T-helper 2 cell (primary cell): ENCODE measurements around the gene APLP1.
"Not testable (repeated sequence)": the region's sequence is repeated elsewhere in the genome, so short reads cannot be mapped to it uniquely, and the experiment has no call there.

Source experiments
- DNase-seq, 5 experiments: peaks; one replicate each; pipeline versions ENCODE4 v3.0.0 to v3.0.0-alpha.2; 2012 to 2022

APLP1 gene

GRCh38 chr19:35882114-35882832 is 13.9 kb downstream of the APLP1 start:
- DNase-seq: peak in 2 of 5 experiments; percentile 50 to 70

DNA sequence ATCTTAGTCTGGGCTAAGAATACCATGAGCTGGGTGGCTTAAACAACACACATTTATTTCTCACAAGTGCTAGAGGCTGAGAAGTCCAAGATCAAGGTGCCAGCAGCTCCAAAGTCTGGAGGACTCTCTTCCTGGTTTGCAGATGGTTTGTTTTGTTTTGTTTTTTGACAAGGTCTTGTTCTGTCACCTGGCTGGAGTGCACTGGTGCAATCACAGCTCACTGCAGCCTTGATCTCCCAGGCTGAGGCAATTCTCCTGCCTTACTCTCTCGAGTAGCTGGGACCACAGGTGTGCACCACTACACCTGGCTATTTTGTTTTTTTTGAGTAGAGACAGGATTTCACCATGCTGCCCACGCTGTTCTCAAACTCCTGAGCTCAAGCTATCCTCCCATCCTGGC is 15.5 kb downstream of the APLP1 start:
- no peak for DNase-seq

- no peak for DNase-seq
Observed at GRCh38 chr19:35885225-35885738, 16.9 kb downstream of the APLP1 start.

DNA sequence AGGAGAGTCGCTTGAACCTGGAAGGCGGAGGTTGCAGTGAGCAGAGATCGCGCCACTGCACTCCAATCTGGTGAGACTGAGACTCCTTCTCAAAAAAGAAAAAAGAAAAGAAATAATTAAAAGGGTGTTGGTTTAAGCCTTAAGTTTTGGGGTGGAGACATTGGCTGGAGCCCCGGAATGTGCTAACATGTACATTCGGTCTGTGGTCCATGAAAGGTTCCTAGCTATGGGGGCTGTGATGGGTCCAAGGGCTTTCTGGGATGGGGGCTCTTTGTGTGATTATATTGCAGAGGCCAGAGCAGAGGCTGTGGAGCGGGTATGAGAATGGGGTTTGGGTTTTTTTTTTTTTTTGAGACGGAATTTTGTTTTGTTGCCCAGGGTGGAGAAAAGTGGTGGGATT is 17.5 kb downstream of the APLP1 start:
- no peak for DNase-seq

GRCh38 chr19:35887197-35887596 is 18.8 kb downstream of the APLP1 start:
- no peak for DNase-seq

- DNase-seq: no peak
Observed at GRCh38 chr19:35888398-35888797, 20.0 kb downstream of the APLP1 start.

GRCh38 chr19:35889370-35890112 is 21.2 kb downstream of the APLP1 start:
- DNase-seq: no peak

- DNase-seq: no peak
Observed at GRCh38 chr19:35890113-35890650, 21.8 kb downstream of the APLP1 start.

GRCh38 chr19:35891819-35892218 is 23.4 kb downstream of the APLP1 start:
- DNase-seq: not testable (repeated sequence)

- DNase-seq: no peak
Observed at GRCh38 chr19:35894342-35894741, 26.0 kb downstream of the APLP1 start.

- DNase-seq: no peak
Observed at GRCh38 chr19:35895911-35896642, 27.7 kb downstream of the APLP1 start.

GRCh38 chr19:35896643-35897040 is 28.3 kb downstream of the APLP1 start:
- DNase-seq: no peak

DNA sequence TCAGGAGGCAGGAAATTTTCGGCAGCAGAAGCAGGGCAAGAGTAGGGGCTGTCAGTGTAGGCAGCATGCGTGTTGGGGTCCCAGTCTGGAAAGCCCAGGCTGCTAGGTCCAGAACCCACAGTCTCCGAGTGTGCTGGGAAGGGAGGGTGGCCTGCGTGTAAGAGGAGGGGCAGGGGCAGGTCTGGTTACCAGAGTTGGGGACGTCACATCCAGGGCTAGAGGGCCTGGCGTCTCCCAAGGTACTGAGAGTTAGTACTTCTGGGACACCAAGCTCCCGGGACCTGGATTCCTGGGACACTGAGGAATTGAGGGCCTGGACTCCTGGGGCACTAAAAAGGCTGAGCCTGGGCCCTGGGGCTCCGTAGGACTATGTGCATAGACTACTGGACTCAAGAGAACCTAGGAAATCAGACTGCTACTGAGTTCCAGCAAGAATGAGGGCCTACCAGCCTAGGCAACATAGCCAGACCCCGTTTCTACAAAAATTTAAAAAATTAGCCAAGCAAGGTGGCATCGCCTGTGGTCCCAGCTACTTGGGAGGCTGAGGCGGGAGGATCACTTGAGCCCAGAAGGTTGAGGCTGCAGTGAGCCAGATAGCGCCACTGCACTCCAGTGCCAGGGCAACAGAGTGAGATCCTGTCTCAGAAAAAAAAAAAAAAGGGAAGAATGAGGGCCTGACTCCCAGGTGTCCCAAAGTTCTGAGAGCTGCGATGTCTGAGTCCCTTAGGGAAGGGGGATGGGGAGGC is 29.5 kb downstream of the APLP1 start:
- DNase-seq: no peak

GRCh38 chr19:35898499-35898809 is 30.1 kb downstream of the APLP1 start:
- no peak for DNase-seq

- peak; percentile 77 to 96 (median 81) for DNase-seq
Observed at GRCh38 chr19:35899547-35900214, 31.3 kb downstream of the APLP1 start.

DNA sequence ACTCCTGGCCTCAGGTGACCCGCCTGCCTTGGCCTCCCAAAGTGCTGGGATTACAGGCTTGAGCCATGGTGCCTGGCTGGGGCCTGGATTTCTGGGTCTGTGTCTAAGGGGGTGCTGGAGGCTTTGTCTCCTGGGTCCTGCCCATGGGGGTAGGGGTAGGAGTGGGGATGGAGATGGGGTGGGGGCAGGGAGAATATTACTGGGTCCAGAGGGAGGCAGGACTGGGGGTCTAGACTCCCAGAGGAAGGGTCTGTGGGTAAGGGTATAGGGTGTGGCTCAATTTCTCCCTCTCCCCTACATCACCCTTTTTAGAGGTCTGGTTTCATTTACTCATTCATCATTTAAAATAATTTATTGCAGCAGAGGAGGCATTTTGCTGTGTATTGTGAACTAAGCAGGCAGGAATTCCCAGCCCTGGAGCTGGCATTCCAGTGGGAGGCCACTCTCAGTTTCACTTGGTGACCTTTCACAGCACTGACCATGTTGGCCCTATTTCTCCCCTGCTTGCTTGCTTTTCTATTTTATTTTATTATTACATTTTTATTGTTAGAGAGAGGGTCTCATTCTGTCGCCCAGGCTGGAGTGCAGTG is 32.8 kb downstream of the APLP1 start:
- DNase-seq: no peak

- DNase-seq: peak in 3 of 5 experiments; percentile 49 to 75 (median 75)
Observed at GRCh38 chr19:35901854-35902661, 33.7 kb downstream of the APLP1 start, which contains the start of gene HCST. TSS of gene HCST (plus strand) at chr19:35902529. CDS start at chr19:35902594, 65 bp downstream.

DNA sequence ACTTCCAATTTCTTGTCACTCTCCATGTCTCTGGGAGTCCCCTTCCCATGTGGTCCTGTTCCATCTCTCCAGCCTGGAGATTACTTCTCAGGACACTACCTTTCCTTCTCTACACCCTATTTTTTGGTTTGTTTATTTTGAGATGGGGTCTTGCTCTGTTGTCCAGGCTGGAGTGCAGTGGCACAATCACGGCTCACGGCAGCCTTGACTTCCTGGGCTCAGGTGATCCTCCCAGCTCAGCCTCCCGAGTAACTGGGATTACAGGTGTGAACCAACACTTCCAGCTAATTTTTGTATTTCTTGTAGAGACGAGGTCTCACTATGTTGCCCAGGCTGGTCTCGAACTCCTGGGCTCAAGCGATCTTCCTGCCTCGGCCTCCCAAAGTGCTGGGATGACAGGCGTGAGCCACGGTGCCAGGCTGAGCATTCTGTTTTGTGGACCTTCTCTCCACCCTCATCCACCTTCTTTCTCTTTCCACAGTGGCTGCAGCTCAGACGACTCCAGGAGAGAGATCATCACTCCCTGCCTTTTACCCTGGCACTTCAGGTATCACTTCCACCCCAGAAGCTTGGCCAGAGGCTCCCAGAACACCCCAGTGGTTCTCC is 34.6 kb downstream of the APLP1 start:
- DNase-seq: no peak

GRCh38 chr19:35903550-35904179 is 35.3 kb downstream of the APLP1 start:
- peak; percentile 66 to 99 (median 85) for DNase-seq
